B cell (primary cell): ENCODE measurements around the gene PBOV1. TPM values are rescaled to one million over a fixed set of nuclear protein-coding genes. Genes with fewer than 3 reads are reported as not detected.

Experiments used
- ATAC-seq: fragments of 200-7000 bp; cut with Tn5 transposase; one replicate; pipeline ENCODE4 v1.10.0; 2021; ENCODE audit warnings: low read depth, mild to moderate bottlenecking, moderate number of reproducible peaks, moderate library complexity
- CTCF ChIA-PET: fragments of 350-600 bp; sonication (Branson Sonifier 250); formaldehyde crosslinking; loops from one replicate; lab custom pipeline; 2021; ENCODE audit warnings: antibody characterized with exemption, inconsistent platforms; lab: Charles Lee
- POLR2A ChIA-PET: fragments of 350-600 bp; sonication (Branson Sonifier 250); formaldehyde crosslinking; loops from one replicate; lab custom pipeline; 2021; ENCODE audit warnings: antibody characterized with exemption; lab: Charles Lee
- DNase-seq: peaks from one replicate; pipeline ENCODE4 v3.0.0; 2013
- H2AFZ ChIP-seq: 2 replicates; pipeline ENCODE4 v1.6.1; 2012; ENCODE audit warnings: mild to moderate bottlenecking, low read depth, low read length; ENCODE audit not compliant: insufficient read depth, poor library complexity, severe bottlenecking
- H3K27ac ChIP-seq, 2 donors: 1 replicate in 1 of 2; 2 replicates in 1 of 2; pipeline ENCODE4 v1.5.1; 2012 to 2013; ENCODE audit warnings: low read length in 2 of 2, mild to moderate bottlenecking in 2 of 2, moderate library complexity in 1 of 2
- H3K27me3 ChIP-seq, 4 experiments: fragments of 200-600 bp in 1 of 4; sonication (generic) in 1 of 4; replicated peaks in 1 of 4; 1 replicate in 2 of 4; 2 replicates in 2 of 4; pipeline versions ENCODE4 v1.6.1 to v1.7.0; 2013 to 2016; ENCODE audit warnings: low read length in 3 of 4, mild to moderate bottlenecking in 2 of 4, mixed read lengths in 1 of 4, moderate library complexity in 1 of 4; ENCODE audit not compliant: insufficient read depth in 4 of 4, control insufficient read depth in 3 of 4; ENCODE audit errors: control extremely low read depth in 1 of 4
- H3K36me3 ChIP-seq, 2 experiments: replicated peaks in 1 of 2; 1 replicate in 1 of 2; 2 replicates in 1 of 2; pipeline versions ENCODE4 v1.6.1 to v1.7.1; 2013; ENCODE audit warnings: low read length in 1 of 2; ENCODE audit not compliant: insufficient read depth in 2 of 2, control insufficient read depth in 1 of 2; ENCODE audit errors: control extremely low read depth in 1 of 2, extremely low read depth in 1 of 2
- H3K4me1 ChIP-seq, 2 donors: fragments of 200-600 bp in 1 of 2; sonication (generic) in 1 of 2; 1 replicate in 1 of 2; 2 replicates in 1 of 2; pipeline versions ENCODE4 v1.5.1 to v1.6.1; 2013 to 2017; ENCODE audit warnings: low read length in 2 of 2; ENCODE audit not compliant: control insufficient read depth in 2 of 2, insufficient read depth in 2 of 2
- H3K4me2 ChIP-seq: replicated peaks from 2 replicates; pipeline ENCODE3; 2012; ENCODE audit warnings: mild to moderate bottlenecking, low read depth, low read length; ENCODE audit not compliant: poor library complexity, severe bottlenecking
- H3K4me3 ChIP-seq, 5 experiments: fragments of 200-600 bp in 1 of 5; sonication (generic) in 1 of 5; 1 replicate in 3 of 5; 2 replicates in 2 of 5; pipeline versions ENCODE4 v1.5.1 to v1.7.0; 2011 to 2016; ENCODE audit warnings: low read length in 4 of 5, mild to moderate bottlenecking in 4 of 5, low read depth in 2 of 5, control low read depth in 1 of 5, moderate library complexity in 1 of 5; ENCODE audit not compliant: insufficient read depth in 1 of 5; ENCODE audit errors: control extremely low read depth in 1 of 5, extremely low read depth in 1 of 5
- H3K79me2 ChIP-seq: fragments of 200-600 bp; sonication (generic); one replicate; pipeline ENCODE4 v1.6.0; 2016; ENCODE audit warnings: low read length; ENCODE audit not compliant: control insufficient read depth, insufficient read depth
- H3K9ac ChIP-seq: fragments of 200-600 bp; sonication (generic); 2 replicates; pipeline ENCODE4 v1.6.1; 2017; ENCODE audit warnings: mild to moderate bottlenecking, low read length, moderate library complexity
- H3K9me3 ChIP-seq, 3 donors: one replicate each; pipeline versions ENCODE4 v1.6.1 to v1.7.1; 2013; ENCODE audit warnings: low read length in 2 of 3; ENCODE audit not compliant: control insufficient read depth in 2 of 3, insufficient read depth in 1 of 3; ENCODE audit errors: control extremely low read depth in 1 of 3
- H4K20me1 ChIP-seq: 2 replicates; pipeline ENCODE4 v1.6.0; 2012; ENCODE audit warnings: mild to moderate bottlenecking, low read length; ENCODE audit not compliant: insufficient read depth, control insufficient read depth, poor library complexity, severe bottlenecking
- H3K27ac Mint-ChIP-seq: one replicate; pipeline ENCODE4 v1.8.0; 2021; ENCODE audit warnings: mixed read lengths
- H3K27me3 Mint-ChIP-seq: one replicate; pipeline ENCODE4 v1.8.0; 2021; ENCODE audit warnings: mixed read lengths
- H3K4me1 Mint-ChIP-seq: one replicate; pipeline ENCODE4 v1.8.0; 2021; ENCODE audit warnings: mixed read lengths
- H3K4me3 Mint-ChIP-seq: one replicate; pipeline ENCODE4 v1.8.0; 2021; ENCODE audit warnings: mixed read lengths
- H3K9me3 Mint-ChIP-seq: one replicate; pipeline ENCODE4 v1.8.0; 2022; ENCODE audit warnings: mixed read lengths; ENCODE audit not compliant: insufficient read depth
- CTCF ChIP-seq: fragments of 200-600 bp; IDR thresholded peaks from one replicate; pipeline ENCODE4 v1.8.0; 2022; ENCODE audit warnings: antibody characterized with exemption, mild to moderate bottlenecking
- EZH2 ChIP-seq: IDR thresholded peaks from 2 replicates; pipeline ENCODE4 v1.6.1; 2012; ENCODE audit warnings: borderline replicate concordance, low read depth, mild to moderate bottlenecking, moderate library complexity, low read length; ENCODE audit not compliant: insufficient read depth, poor library complexity, severe bottlenecking
- WGBS: methylation state at CpG from one replicate; pipeline ENCODE4 v1.1.5; 2013; ENCODE audit warnings: missing lambda C conversion rate; ENCODE audit not compliant: insufficient coverage; 5-methylcytosine and 5-hydroxymethylcytosine counted together
- intact Hi-C: fragments of 100-400 bp; cut with micrococcal nuclease; formaldehyde crosslinking; loops from one replicate; pipeline ENCODE4 v1.10.0; 2022
- polyA plus RNA-seq: library from polyadenylated mRNA; depleted of rRNA; stranded (reverse); fragments of >200 nt; gene quantifications from 2 replicates; pipeline ENCODE4 v1.2.3, GENCODE V29; 2012
- total RNA-seq, 2 donors: library from RNA; stranded (reverse); fragments of 120-200 nt in 1 of 2; gene quantifications; 1 replicate in 1 of 2; 2 replicates in 1 of 2; pipeline versions ENCODE4 v1.2.3 to v1.2.4, GENCODE V29; 2013 to 2022

The PBOV1 gene
- total and polyA plus RNA-seq, 2 donors (not counting 1 experiment from before 2014, with no cell fraction given): not detected

GRCh38 chr6:138264372-138264880 is 46.1 kb upstream of the PBOV1 start:
- Mint-ChIP-seq H3K27ac (no peak overlapping the region), H3K4me1 (no peaks in the 10 kb centered on the region), H3K27me3 (peaks cover 10% of the 10 kb centered on the region), H3K9me3 (no peaks in the 10 kb centered on the region), H3K4me3 (no peak overlapping the region)
- intact Hi-C loops: no loop called here
- ATAC-seq (no peak), DNase-seq (no peak)
- Histone ChIP-seq H3K4me1 (no peaks in the 10 kb centered on the region), H4K20me1 (no peaks in the 10 kb centered on the region), H3K9ac (no peak overlapping the region), H3K4me2 (no peak overlapping the region), H3K79me2 (no peaks in the 10 kb centered on the region), H3K4me3 (no peak overlapping the region), H3K27ac (no peak overlapping the region), H3K27me3 (peaks cover 0 to 8% (median 0%) of the 10 kb centered on the region in 4 experiments), H2AFZ (no peak overlapping the region), H3K36me3 (no peaks in the 10 kb centered on the region), H3K9me3 (no peaks in the 10 kb centered on the region)
- POLR2A ChIA-PET: no interaction called here
- TF ChIP-seq EZH2: no peak
- TF ChIP-seq CTCF: no peak
- CTCF ChIA-PET: no interaction called here

GRCh38 chr6:138263963-138264362 is 45.7 kb upstream of the PBOV1 start:
- intact Hi-C loops: no loop called here
- Histone ChIP-seq H3K36me3 (no peaks in the 10 kb centered on the region), H4K20me1 (no peaks in the 10 kb centered on the region), H2AFZ (no peak overlapping the region), H3K27me3 (peaks cover 0 to 8% (median 0%) of the 10 kb centered on the region in 4 experiments), H3K4me1 (no peaks in the 10 kb centered on the region), H3K79me2 (no peaks in the 10 kb centered on the region), H3K4me3 (no peak overlapping the region), H3K9me3 (no peaks in the 10 kb centered on the region), H3K9ac (no peak overlapping the region), H3K4me2 (no peak overlapping the region), H3K27ac (no peak overlapping the region)
- ChIA-PET POLR2A (no interaction called here), CTCF (no interaction called here)
- Mint-ChIP-seq H3K4me3 (no peak overlapping the region), H3K27me3 (peaks cover 10% of the 10 kb centered on the region), H3K27ac (no peak overlapping the region), H3K9me3 (no peaks in the 10 kb centered on the region), H3K4me1 (no peaks in the 10 kb centered on the region)
- DNase-seq (no peak), ATAC-seq (no peak)
- WGBS: no CpG with 5 or more reads among the region's 4 CpGs
- TF ChIP-seq CTCF (no peak), EZH2 (no peak)
